Measurements from ENCODE around the gene MON2.
"Not testable (repeated sequence)": the region's sequence is repeated elsewhere in the genome, so short reads cannot be mapped to it uniquely, and the experiment has no call there.

MON2 gene

DNA sequence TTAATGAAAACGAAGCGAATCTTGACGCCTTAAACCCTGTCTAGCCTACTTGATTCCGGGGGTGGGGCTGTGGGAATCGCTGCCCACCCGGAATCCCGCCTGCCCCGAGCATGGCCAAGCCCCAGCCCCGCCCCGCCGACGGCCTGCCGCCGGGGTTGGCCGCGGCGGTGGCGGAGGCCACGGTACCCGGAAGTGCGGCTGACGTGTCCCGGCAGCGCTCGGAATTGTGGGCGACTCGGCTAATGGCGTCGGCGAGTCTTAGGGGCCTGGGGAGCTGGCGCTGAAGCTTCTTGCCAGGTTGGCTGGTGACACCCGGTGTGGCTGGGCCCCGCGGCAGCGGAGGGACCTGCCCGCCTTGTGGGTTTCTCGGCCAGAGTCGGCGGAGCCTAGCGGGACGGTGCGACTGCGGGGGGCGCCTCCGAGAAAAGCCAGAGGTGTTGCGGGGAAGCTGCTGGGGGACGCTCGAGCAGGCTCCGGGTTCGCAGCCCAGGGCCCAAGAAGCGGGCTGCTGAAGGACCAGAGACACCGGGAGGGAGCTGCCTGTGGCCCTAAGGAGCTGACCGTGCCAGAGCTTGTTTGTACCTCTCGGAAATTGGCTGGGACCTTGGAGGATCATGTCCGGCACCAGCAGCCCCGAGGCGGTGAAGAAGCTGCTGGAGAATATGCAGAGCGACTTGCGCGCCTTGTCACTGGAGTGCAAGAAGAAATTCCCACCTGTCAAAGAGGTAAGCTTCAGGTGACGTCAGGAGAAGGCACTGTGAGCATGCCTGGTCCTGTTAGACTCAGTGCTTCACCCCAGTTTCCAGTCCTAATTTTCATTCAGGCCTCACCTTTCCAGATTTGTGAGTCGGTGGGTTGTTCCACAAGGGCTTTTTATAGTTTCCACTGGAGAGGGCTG lies at the start of gene MON2:
Gene MON2 (plus strand): TSS at position 233 of the 898 bp plus-strand sequence. CDS start 382 bp downstream, at position 615.
- DNase-seq: peak; percentile 88

DNA sequence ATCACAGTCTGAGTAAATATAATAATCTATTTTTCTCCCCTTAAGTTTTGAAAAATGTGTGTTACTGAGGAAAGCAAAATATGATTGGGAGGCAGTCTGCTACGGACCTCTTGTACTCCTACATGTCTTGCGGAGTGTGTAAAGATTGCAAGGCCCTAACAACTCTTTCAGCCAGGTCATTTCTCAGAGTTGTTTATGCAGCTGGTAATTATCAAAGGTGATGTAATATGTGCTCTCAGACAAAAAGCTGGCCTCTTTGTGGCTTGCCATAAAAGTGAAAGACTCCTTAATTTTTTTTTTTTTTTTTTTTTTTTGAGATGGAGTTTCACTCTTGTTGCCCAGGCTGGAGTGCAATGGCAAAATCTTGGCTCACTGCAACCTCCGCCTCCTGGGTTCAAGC lies 40.5 kb upstream of the MON2 start:
- no peak for DNase-seq

GRCh38 chr12:62429457-62429856 lies 37.2 kb upstream of the MON2 start:
- DNase-seq: no peak

- no peak for DNase-seq
Observed at GRCh38 chr12:62434494-62435302, 31.9 kb upstream of the MON2 start.

GRCh38 chr12:62435303-62436163 lies 31.1 kb upstream of the MON2 start:
- peak; percentile 22 for DNase-seq

DNA sequence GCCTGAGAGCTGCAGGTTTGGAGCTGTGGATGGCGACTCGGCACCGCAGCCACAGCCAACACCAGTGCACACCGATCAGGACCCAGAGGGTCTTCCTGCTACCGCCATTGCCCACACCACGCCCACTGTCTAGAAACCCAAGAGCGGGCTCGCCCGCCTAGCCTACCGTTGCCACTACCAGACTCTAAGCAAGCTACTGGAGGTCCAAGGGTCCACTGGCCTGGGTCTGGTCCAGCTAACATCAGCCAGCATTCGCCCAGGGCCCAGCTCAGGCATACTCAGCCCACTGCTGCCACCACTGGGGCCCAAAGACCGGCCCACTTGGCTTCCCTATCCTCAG lies 30.5 kb upstream of the MON2 start:
- DNase-seq: no peak

DNA sequence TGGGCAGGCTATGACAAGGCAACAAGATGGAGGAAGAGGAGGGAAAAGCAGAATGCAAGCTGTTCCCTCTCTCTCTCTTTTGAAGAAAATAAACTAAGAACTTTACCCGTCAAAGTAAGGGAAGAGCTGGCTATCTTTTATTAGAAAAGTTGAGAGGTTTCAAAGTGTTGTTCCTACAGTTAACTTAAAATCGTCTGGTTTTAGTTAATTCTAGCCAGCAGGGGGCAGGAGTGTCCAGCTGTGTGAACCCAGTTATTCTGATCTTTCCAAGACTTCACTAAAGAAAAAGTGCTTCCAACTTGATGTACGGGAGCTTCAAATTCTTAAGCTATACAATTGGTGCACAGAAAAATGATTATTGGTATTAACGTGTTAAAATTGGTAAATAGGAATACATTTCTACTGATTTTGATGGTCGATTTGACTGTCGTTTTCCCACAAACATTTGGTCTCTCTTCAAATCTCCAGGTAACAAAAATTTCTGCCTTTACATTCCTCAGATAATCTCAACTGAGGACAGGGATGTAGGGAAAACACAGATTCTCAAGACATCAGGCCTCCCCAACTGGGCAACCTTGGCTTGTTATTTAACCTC lies 28.4 kb upstream of the MON2 start:
- peak; percentile 57 for DNase-seq

DNA sequence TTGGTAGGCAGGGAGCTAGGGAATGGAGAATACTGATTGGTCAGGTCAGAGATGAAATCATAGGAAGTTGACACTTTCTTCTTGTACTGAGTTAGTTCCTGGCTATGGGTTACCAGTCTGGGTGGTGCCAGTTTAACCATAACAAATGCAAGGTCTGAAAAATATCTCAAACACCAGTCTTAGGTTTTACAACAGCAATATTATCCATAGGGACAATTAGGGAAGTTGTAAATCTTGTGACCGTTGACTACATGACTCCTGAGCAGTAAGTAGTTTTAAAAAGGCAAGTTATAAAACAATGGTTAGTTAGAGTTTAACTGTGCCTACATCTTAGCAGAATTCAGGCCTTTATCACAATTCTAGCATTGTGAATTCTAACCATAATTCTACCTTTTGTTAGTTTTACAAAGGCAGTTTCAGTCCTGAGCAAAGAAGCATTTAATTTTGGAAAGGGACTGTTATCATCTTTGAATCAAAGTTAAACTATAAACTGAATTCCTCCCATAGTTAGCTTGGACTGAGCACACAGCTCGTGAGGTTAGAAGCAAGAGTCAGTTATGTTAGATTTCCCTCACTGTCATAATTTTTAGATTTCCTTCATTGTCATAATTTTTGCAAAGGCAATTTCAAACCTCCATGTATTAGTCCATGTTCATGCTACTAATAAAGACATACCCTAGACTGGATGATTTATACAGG lies 19.7 kb upstream of the MON2 start:
- DNase-seq: no peak

DNA sequence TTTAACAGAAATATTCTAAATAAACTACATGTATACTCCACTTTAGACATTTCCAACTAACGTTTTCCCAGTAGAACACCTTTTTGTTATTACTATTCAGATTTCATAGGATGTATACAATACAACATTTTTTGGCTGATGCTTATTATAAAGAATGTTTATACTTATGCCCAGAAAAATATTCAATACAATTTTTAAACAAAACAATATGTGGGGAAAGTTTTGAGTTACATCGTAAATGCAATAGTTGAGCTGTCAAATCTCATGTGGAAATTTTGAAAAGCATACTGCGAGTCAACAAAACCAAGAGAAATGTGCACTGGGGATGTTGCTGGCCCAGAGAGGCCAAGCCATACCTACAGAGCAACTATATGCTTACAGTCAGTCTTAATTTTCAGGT lies 18.2 kb upstream of the MON2 start:
- DNase-seq: no peak

DNA sequence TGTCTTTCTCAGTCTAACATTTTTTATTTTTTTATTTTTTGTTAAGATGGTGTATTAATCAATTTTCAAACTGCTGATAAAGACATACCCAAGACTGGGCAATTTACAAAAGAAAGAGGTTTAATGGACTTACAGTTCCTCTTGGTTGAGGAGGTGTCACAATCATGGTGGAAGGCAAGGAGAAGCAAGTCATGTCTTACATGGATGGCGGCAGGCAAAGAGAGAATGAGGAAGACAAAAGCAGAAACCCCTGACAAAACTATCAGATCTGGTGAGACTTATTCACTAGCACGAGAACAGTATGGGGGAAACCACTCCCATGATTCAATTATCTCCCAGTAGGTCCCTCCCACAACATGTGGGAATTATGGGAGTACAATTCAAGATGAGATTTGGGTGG lies 11.2 kb upstream of the MON2 start:
- DNase-seq: not testable (repeated sequence)

DNA sequence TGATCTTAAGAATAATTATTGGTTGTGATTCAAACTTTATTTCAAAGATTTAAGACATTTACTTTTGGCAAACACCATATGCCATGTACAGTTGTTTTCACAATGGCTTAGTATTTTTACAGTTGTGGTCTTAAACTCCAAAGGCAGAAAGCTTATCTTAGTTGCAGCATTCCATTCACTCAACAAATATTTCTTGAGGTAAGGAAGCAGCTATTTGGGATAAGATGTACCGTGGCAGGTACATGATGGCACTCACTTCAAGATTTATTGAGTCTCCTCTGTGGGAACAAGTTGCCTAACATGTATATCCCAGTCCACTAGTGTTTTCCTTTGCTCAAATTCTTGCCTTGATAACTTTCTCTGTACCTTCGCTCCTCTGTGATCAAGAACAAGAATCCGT lies 8.0 kb upstream of the MON2 start:
- DNase-seq: no peak

DNA sequence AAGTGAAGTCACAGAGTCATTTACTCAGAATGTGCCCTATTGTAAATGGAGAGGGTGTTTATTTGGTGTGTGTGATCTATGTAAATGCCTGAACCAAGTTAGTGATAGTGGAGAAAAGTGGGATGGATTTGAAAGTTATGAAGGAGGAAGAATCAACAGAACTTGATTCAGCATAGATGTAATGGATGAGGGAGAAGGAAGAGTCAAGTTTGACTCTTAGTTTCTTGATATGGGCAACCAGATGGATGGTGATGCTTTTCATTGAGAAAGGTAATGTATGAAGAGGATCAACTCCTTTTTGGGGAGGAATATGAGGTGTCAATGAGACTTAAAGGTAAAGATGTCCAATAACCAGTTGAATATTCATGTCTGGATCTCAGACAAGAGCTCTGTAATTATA lies 6.7 kb upstream of the MON2 start:
- no peak for DNase-seq

- DNase-seq: not testable (repeated sequence)
Observed at GRCh38 chr12:62461171-62461837, 5.3 kb upstream of the MON2 start.

- not testable (repeated sequence) for DNase-seq
Observed at GRCh38 chr12:62463252-62463651, 3.4 kb upstream of the MON2 start.

DNA sequence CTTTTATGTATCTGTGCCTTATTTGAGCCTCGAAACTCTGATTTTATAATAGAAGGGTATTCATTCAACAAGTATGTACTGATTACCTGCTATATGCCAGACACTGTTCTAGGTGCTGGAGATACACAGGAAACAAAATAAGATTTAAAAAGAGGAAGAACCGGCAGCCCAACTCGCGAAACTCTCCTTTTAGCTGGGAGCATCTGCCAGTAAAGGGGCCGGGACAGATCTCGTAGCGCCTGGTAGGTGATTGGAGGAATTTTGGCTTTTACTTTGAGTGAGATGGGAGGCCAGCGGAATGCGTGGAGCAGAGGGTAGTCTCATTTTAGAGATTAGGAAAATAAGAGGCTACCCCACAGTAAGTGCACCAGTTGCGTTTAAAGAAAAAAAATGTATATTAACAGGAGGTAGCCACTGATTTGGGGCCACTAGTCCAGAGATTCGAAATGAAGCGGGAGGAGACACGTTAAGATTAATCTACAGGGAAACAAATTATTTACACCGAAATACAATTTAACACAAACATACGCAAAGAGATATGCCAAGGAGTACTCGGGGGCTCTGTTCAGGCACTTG lies 520 bp upstream of the MON2 start:
- DNase-seq: peak; percentile 30

- no peak for DNase-seq
Observed at GRCh38 chr12:62468397-62468796, 1.8 kb downstream of the MON2 start.

DNA sequence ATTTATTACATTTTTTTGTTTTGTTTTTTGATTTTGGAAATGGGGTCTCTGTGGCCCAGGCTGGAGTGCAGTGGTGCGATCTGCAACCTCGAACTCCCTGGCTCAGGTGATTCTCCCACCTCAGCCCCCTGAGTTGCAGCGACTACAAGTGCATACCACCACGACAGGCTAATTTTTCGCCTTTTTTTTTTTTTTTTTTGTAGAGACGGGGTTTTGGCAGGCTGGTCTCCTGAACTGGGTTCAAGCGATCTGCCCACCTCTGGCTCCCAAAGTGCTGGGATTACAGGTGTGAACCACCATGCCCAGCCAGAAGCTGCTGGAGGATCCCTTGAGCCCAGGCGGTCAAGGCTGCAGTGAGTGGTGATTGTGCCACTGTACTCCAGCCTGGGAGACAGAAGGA lies 2.3 kb downstream of the MON2 start:
- no peak for DNase-seq

DNA sequence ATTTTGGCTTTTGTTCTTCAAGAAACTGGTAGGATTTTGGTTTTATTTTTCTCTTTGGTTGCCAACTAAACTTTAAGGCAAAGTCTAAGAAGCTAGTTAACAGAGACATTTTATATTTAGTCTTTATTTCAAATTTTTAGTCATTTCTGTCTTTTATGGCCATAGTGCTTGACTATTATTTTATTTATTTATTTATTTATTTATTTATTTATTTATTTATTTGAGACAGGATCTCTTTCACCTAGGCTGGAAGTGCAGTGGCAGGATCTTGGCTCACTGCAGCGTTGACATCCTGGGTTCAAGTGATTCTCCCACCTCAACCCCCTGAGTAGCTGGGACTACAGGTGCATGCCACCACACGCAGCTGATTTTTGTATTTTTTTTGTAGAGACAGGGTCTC lies 3.1 kb downstream of the MON2 start:
- no peak for DNase-seq

DNA sequence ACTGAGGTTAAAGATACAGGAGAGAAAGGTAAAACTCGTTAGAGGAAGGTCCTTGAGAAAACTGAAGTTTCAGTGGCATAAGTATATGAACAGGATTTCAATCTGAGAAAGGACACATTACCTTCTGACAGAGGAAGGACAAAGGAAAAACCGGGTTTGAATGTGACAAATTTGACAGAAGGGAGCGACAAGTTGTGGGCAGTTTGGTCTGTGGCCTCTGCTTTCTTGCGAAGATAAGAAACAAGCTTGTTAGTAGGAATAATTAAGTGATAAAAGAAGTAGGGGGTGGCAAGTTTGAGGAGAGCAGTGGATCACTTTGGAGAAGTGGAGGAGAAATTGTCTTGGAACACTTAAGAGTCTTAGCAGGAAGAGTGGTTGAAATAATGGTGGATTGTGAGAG lies 5.1 kb downstream of the MON2 start:
- DNase-seq: no peak

DNA sequence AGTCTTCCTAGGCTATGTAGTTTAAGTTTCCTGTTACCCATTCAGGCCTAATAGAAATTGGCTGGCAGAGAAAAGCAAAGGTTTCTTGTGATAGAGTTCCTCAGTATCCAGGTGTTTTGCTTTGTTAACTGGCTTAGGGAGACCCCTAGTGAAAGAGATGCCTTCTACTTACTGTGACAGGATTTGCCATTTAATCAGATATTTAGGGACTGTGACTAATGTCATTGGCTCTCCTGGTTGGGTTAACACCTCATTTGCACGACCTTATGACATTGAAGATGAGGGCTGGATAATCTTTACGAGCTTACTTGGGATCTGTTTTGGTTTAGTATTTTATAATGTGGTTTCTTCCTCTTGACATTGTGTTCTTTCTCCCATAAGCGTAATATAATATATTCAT lies 5.8 kb downstream of the MON2 start:
- no peak for DNase-seq
